Endothelial cell of umbilical vein (primary cell): ENCODE data around the gene CTSD. TPM values are rescaled to one million over a fixed set of nuclear protein-coding genes. Genes with fewer than 3 reads are reported as not detected.

ENCODE experiments used
- BruUV-seq: library from RNA; stranded (reverse); fragments of 400-500 nt; replicated peaks from 2 replicates; lab custom pipeline; 2021; lab: Mats Ljungman, UMichigan
- CTCF ChIA-PET: fragments of 300-600, 350-600 bp; sonication (Branson Sonifier 250); formaldehyde crosslinking; loops from one replicate; lab custom pipeline; 2021; ENCODE audit warnings: antibody characterized with exemption, inconsistent platforms; lab: Charles Lee
- POLR2A ChIA-PET: fragments of 300-600, 350-600 bp; sonication (Branson Sonifier 250); formaldehyde crosslinking; loops from one replicate; lab custom pipeline; 2021; ENCODE audit warnings: antibody characterized with exemption, inconsistent platforms; lab: Charles Lee
- DNase-seq: peaks from one replicate; pipeline ENCODE4 v3.0.0-alpha.2; 2011; ENCODE audit warnings: low read depth, low spot score
- FAIRE-seq: peaks from 2 replicates; lab custom pipeline; 2011; peaks lifted over from hg19 to GRCh38; lab: Jason Lieb, UNC
- H2AFZ ChIP-seq: 2 replicates; pipeline ENCODE4 v1.6.0; 2012; ENCODE audit warnings: low read depth, low read length, control low read depth, inconsistent platforms
- H3K27ac ChIP-seq: 2 replicates; pipeline ENCODE4 v1.5.1; 2011; ENCODE audit warnings: low read depth, mild to moderate bottlenecking, control low read depth, low read length, moderate library complexity; ENCODE audit not compliant: insufficient read depth
- H3K27me3 ChIP-seq, 2 experiments: 2 replicates each; pipeline versions ENCODE4 v1.6.0 to v1.6.1; 2011; ENCODE audit warnings: low read length in 2 of 2, mixed read lengths in 1 of 2; ENCODE audit not compliant: control insufficient read depth in 2 of 2, insufficient read depth in 2 of 2
- H3K36me3 ChIP-seq, 2 experiments: 2 replicates in 1 of 2; 3 replicates in 1 of 2; pipeline ENCODE4 v1.5.1; 2011; ENCODE audit warnings: low read length in 2 of 2, mild to moderate bottlenecking in 1 of 2, moderate library complexity in 1 of 2; ENCODE audit not compliant: control insufficient read depth in 2 of 2, insufficient read depth in 2 of 2; ENCODE audit errors: extremely low read depth in 1 of 2
- H3K4me1 ChIP-seq: 3 replicates; pipeline ENCODE4 v1.5.1; 2011; ENCODE audit warnings: mild to moderate bottlenecking, low read length; ENCODE audit not compliant: control insufficient read depth, insufficient read depth; ENCODE audit errors: extremely low read depth
- H3K4me2 ChIP-seq: 2 replicates; pipeline ENCODE4 v1.6.1; 2011; ENCODE audit warnings: low read length, control low read depth, mixed read lengths; ENCODE audit not compliant: insufficient read depth
- H3K4me3 ChIP-seq, 3 experiments: fragments of 200-600 bp in 1 of 3; sonication (generic), shearing (Covaris generic) in 1 of 3; replicated peaks in 1 of 3; 2 replicates each; pipeline ENCODE4 v1.5.1; 2011 to 2016; ENCODE audit warnings: control low read depth in 3 of 3, low read length in 3 of 3, mild to moderate bottlenecking in 2 of 3, inconsistent platforms in 1 of 3, low read depth in 1 of 3, moderate library complexity in 1 of 3; ENCODE audit not compliant: insufficient read depth in 1 of 3
- H3K79me2 ChIP-seq: 2 replicates; pipeline ENCODE4 v1.6.0; 2012; ENCODE audit warnings: low read length, inconsistent platforms; ENCODE audit not compliant: control insufficient read depth, insufficient read depth
- H3K9ac ChIP-seq: replicated peaks from 2 replicates; pipeline ENCODE3; 2011; ENCODE audit warnings: low read length, control low read depth; ENCODE audit not compliant: insufficient read depth; ENCODE audit errors: extremely low read depth
- H3K9me1 ChIP-seq: replicated peaks from 3 replicates; pipeline ENCODE4 v1.6.0; 2011; ENCODE audit warnings: mild to moderate bottlenecking, low read length; ENCODE audit not compliant: control insufficient read depth, insufficient read depth; ENCODE audit errors: extremely low read depth
- H3K9me3 ChIP-seq: replicated peaks from 2 replicates; pipeline ENCODE4 v1.5.1; 2012; ENCODE audit warnings: low read length, inconsistent platforms; ENCODE audit not compliant: control insufficient read depth, insufficient read depth
- H4K20me1 ChIP-seq: replicated peaks from 2 replicates; pipeline ENCODE3; 2011; ENCODE audit warnings: mild to moderate bottlenecking, low read length; ENCODE audit not compliant: control insufficient read depth, insufficient read depth; ENCODE audit errors: extremely low read depth
- EZH2 ChIP-seq: IDR thresholded peaks from 2 replicates; pipeline ENCODE4 v1.6.1; 2012; ENCODE audit warnings: borderline replicate concordance, low read depth, mild to moderate bottlenecking, moderate library complexity, low read length, inconsistent platforms; ENCODE audit not compliant: severe bottlenecking
- FOS ChIP-seq: IDR thresholded peaks from 2 replicates; pipeline ENCODE4 v1.6.1; 2011; ENCODE audit warnings: mild to moderate bottlenecking, low read length, moderate library complexity, borderline replicate concordance; ENCODE audit not compliant: insufficient read depth
- GATA2 ChIP-seq: IDR thresholded peaks from 2 replicates; pipeline ENCODE4 v1.7.0; 2011; ENCODE audit warnings: low read depth, mild to moderate bottlenecking, moderate library complexity, mixed read lengths, low read length; ENCODE audit not compliant: insufficient read length, insufficient read depth
- JUN ChIP-seq: IDR thresholded peaks from 2 replicates; pipeline ENCODE4 v1.6.1; 2011; ENCODE audit warnings: borderline replicate concordance, low read depth; ENCODE audit not compliant: insufficient read length, insufficient read depth
- MAX ChIP-seq: IDR thresholded peaks from 2 replicates; pipeline ENCODE4 v1.6.1; 2011; ENCODE audit not compliant: insufficient read depth, insufficient read length
- MYC ChIP-seq: IDR thresholded peaks from one replicate; pipeline ENCODE4 v1.6.1; 2011; ENCODE audit warnings: mild to moderate bottlenecking, low read depth, low read length
- POLR2A ChIP-seq: IDR thresholded peaks from 2 replicates; pipeline ENCODE4 v1.6.1; 2012; ENCODE audit warnings: low read depth, mild to moderate bottlenecking, control low read depth, low read length
- POLR2AphosphoS5 ChIP-seq: IDR thresholded peaks from 2 replicates; pipeline ENCODE4 v1.6.1; 2012; ENCODE audit warnings: low read depth, mild to moderate bottlenecking, control low read depth, low read length, moderate library complexity; ENCODE audit not compliant: insufficient read depth
- dilution Hi-C: fragments of 300-500 bp; cut with MboI; formaldehyde crosslinking; loops from one replicate; pipeline ENCODE4 v1.15.0; 2019; ENCODE audit warnings: low sequenced_read_pairs; ENCODE audit not compliant: extremely low pct_ligation_motif_present
- intact Hi-C: fragments of 100-400 bp; cut with micrococcal nuclease; formaldehyde crosslinking; loops from one replicate; pipeline ENCODE4 v1.10.0; 2022
- polyA plus RNA-seq, 4 experiments: library from polyadenylated mRNA; depleted of rRNA in 3 of 4; stranded (reverse) in 3 of 4; unstranded in 1 of 4; fragments of >200 nt; gene quantifications; 2 replicates each; pipeline versions ENCODE4 v1.2.1 to v1.2.3, GENCODE V29; 2011 to 2012; ENCODE audit warnings: missing spikeins in 1 of 4
- total RNA-seq: library from RNA; stranded (reverse); gene quantifications from 2 replicates; pipeline ENCODE4 v1.2.3, GENCODE V29; 2021
- TF ChIP-seq, protein P1 (sequence below), 2 donors: IDR thresholded peaks; 1 replicate in 1 of 2; 2 replicates in 1 of 2; pipeline ENCODE4 v1.5.1; 2011; ENCODE audit warnings: low read length in 2 of 2, mild to moderate bottlenecking in 2 of 2, moderate library complexity in 2 of 2, control low read depth in 1 of 2, inconsistent platforms in 1 of 2, low read depth in 1 of 2; ENCODE audit not compliant: insufficient read depth in 1 of 2; ENCODE audit errors: extremely low read depth in 1 of 2

Gene CTSD
- total and polyA plus RNA-seq, 2 donors (not counting 3 experiments of a cell fraction or from before 2014, with no cell fraction given): 215 to 248 TPM

- H3K36me3 ChIP-seq: no peaks in the 10 kb centered on the region
- dilution Hi-C loops (no loop called here), intact Hi-C loops (no loop called here)
- no TSS peak for BruUV-seq
- no peak overlapping the region for H3K4me3 ChIP-seq
- H2AFZ ChIP-seq: no peak overlapping the region
- no peaks in the 10 kb centered on the region for H3K9me3 ChIP-seq
- no peak overlapping the region for H3K9ac ChIP-seq
- H3K79me2 ChIP-seq: no peaks in the 10 kb centered on the region
- POLR2A ChIA-PET: no interaction called here
- CTCF ChIA-PET: no interaction called here
- no peaks in the 10 kb centered on the region for H3K4me1 ChIP-seq
- no peak overlapping the region for H3K27ac ChIP-seq
- no peaks in the 10 kb centered on the region for H4K20me1 ChIP-seq
- FAIRE-seq: no peak
- H3K4me2 ChIP-seq: no peak overlapping the region
- H3K27me3 ChIP-seq: peaks cover 0 to 9% of the 10 kb centered on the region in 2 experiments
- DNase-seq: no peak
- TF ChIP-seq, protein P1, sequence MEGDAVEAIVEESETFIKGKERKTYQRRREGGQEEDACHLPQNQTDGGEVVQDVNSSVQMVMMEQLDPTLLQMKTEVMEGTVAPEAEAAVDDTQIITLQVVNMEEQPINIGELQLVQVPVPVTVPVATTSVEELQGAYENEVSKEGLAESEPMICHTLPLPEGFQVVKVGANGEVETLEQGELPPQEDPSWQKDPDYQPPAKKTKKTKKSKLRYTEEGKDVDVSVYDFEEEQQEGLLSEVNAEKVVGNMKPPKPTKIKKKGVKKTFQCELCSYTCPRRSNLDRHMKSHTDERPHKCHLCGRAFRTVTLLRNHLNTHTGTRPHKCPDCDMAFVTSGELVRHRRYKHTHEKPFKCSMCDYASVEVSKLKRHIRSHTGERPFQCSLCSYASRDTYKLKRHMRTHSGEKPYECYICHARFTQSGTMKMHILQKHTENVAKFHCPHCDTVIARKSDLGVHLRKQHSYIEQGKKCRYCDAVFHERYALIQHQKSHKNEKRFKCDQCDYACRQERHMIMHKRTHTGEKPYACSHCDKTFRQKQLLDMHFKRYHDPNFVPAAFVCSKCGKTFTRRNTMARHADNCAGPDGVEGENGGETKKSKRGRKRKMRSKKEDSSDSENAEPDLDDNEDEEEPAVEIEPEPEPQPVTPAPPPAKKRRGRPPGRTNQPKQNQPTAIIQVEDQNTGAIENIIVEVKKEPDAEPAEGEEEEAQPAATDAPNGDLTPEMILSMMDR (IDR thresholded peaks at IDR 0.05; ENCODE audit: extremely low read depth in 1 of 2, insufficient read depth in 1 of 2, low read depth in 1 of 2, low read length in 2 of 2): no peak
- TF ChIP-seq MAX (no peak), EZH2 (no peak), FOS (no peak), POLR2A (no peak), POLR2AphosphoS5 (no peak), JUN (no peak), GATA2 (no peak), MYC (no peak)
- H3K9me1 ChIP-seq: no peaks in the 10 kb centered on the region
Observed at GRCh38 chr11:1786466-1786865, 22.7 kb upstream of the CTSD start.
